PFSK-1 (cell line): ENCODE results near the gene ZSWIM6.

ENCODE experiments used
- POLR2AphosphoS5 ChIP-seq: IDR thresholded peaks from 2 replicates; pipeline ENCODE4 v1.6.1; 2012; ENCODE audit warnings: low read depth, mild to moderate bottlenecking, control low read depth, low read length, moderate library complexity
- SIN3A ChIP-seq: IDR thresholded peaks from 2 replicates; pipeline ENCODE4 v1.6.1; 2012; ENCODE audit warnings: mild to moderate bottlenecking, low read length, moderate library complexity, borderline replicate concordance; ENCODE audit not compliant: insufficient read depth
- TAF1 ChIP-seq: IDR thresholded peaks from 2 replicates; pipeline ENCODE4 v1.6.1; 2012; ENCODE audit warnings: low read length, control low read depth, borderline replicate concordance; ENCODE audit not compliant: insufficient read depth
- TF ChIP-seq, protein P1 (sequence below), 2 experiments: IDR thresholded peaks; 2 replicates each; pipeline versions ENCODE4 v1.6.1 to v1.8.0; 2011 to 2012; ENCODE audit warnings: low read depth in 2 of 2, low read length in 2 of 2, control low read depth in 1 of 2, inconsistent platforms in 1 of 2, mild to moderate bottlenecking in 1 of 2, moderate library complexity in 1 of 2; ENCODE audit not compliant: insufficient read depth in 1 of 2

DNA sequence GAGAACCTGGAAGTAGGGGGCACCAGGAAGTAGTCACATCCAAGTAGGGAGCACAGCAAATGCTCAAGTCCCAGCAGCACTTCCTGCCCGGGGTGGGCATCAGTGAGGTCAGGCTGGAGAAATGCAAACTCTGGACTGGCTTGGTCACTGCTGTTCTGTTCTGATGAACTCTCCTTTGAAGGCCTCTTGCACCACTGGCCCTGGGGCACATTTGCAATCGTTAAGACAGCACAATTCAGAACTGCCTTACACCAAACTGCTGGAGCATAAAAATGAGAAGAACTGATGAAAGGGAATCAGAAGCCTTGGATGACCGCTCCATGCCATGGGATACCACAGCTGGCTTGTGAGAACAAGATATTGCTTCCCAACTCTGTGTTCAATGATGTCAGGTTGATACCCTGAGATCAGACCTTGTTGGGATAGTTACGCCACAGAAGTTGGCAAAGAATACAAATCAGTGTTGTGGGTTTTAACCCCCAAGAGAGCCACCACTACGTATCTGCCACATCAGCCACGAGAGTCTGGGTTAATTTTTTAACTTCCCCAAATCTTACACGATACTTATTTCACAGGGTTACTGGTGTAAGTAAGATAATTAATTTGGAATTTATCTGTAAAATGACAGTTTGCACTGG lies 42.3 kb upstream of the ZSWIM6 start:
- TF ChIP-seq, protein P1, sequence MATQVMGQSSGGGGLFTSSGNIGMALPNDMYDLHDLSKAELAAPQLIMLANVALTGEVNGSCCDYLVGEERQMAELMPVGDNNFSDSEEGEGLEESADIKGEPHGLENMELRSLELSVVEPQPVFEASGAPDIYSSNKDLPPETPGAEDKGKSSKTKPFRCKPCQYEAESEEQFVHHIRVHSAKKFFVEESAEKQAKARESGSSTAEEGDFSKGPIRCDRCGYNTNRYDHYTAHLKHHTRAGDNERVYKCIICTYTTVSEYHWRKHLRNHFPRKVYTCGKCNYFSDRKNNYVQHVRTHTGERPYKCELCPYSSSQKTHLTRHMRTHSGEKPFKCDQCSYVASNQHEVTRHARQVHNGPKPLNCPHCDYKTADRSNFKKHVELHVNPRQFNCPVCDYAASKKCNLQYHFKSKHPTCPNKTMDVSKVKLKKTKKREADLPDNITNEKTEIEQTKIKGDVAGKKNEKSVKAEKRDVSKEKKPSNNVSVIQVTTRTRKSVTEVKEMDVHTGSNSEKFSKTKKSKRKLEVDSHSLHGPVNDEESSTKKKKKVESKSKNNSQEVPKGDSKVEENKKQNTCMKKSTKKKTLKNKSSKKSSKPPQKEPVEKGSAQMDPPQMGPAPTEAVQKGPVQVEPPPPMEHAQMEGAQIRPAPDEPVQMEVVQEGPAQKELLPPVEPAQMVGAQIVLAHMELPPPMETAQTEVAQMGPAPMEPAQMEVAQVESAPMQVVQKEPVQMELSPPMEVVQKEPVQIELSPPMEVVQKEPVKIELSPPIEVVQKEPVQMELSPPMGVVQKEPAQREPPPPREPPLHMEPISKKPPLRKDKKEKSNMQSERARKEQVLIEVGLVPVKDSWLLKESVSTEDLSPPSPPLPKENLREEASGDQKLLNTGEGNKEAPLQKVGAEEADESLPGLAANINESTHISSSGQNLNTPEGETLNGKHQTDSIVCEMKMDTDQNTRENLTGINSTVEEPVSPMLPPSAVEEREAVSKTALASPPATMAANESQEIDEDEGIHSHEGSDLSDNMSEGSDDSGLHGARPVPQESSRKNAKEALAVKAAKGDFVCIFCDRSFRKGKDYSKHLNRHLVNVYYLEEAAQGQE (IDR thresholded peaks at IDR 0.05; ENCODE audit: insufficient read depth in 1 of 2, low read depth in 2 of 2, low read length in 2 of 2): no peak
- TF ChIP-seq POLR2AphosphoS5: no peak
- no peak for TF ChIP-seq TAF1
- no peak for TF ChIP-seq SIN3A
